ENCODE data around the gene CEACAM3.

Gene CEACAM3

GRCh38 chr19:41799444-41800000, 3.1 kb downstream of the CEACAM3 start:
- DNase-seq (ENCODE audit: low read depth in 1 of 2, low spot score in 1 of 2) = peak in 1 of 2 experiments; percentile 67
- no peak for TF ChIP-seq JUND (IDR thresholded peaks at IDR 0.05; ENCODE audit: low read depth)
- in situ Hi-C loops (cut with HindIII; ENCODE audit: low pct_unique_long_range_greater_than_20kb, low sequenced_read_pairs) = no loop called here

- no peak for TF ChIP-seq JUND (IDR thresholded peaks at IDR 0.05; ENCODE audit: low read depth)
- in situ Hi-C loops (cut with HindIII; ENCODE audit: low pct_unique_long_range_greater_than_20kb, low sequenced_read_pairs) = no loop called here
- no peak for DNase-seq (ENCODE audit: low read depth in 1 of 2, low spot score in 1 of 2)
Measured at GRCh38 chr19:41801031-41801430, 4.6 kb downstream of the CEACAM3 start.

- no peak for TF ChIP-seq JUND (IDR thresholded peaks at IDR 0.05; ENCODE audit: low read depth)
- in situ Hi-C loops (cut with HindIII; ENCODE audit: low pct_unique_long_range_greater_than_20kb, low sequenced_read_pairs) = no loop called here
- DNase-seq (ENCODE audit: low read depth in 1 of 2, low spot score in 1 of 2) = no peak
Measured at GRCh38 chr19:41801792-41802211, 5.4 kb downstream of the CEACAM3 start.

- DNase-seq (ENCODE audit: low read depth in 1 of 2, low spot score in 1 of 2) = no peak
- in situ Hi-C loops (cut with HindIII; ENCODE audit: low pct_unique_long_range_greater_than_20kb, low sequenced_read_pairs) = no loop called here
- TF ChIP-seq JUND (IDR thresholded peaks at IDR 0.05; ENCODE audit: low read depth) = no peak
Measured at GRCh38 chr19:41802770-41803169, 6.4 kb downstream of the CEACAM3 start.

GRCh38 chr19:41804336-41804735, 7.9 kb downstream of the CEACAM3 start:
- no peak for DNase-seq (ENCODE audit: low read depth in 1 of 2, low spot score in 1 of 2)
- in situ Hi-C loops (cut with HindIII; ENCODE audit: low pct_unique_long_range_greater_than_20kb, low sequenced_read_pairs) = no loop called here
- no peak for TF ChIP-seq JUND (IDR thresholded peaks at IDR 0.05; ENCODE audit: low read depth)

GRCh38 chr19:41807176-41807575, 10.8 kb downstream of the CEACAM3 start:
- in situ Hi-C loops (cut with HindIII; ENCODE audit: low pct_unique_long_range_greater_than_20kb, low sequenced_read_pairs) = no loop called here
- TF ChIP-seq JUND (IDR thresholded peaks at IDR 0.05; ENCODE audit: low read depth) = no peak
- DNase-seq (ENCODE audit: low read depth in 1 of 2, low spot score in 1 of 2) = no peak

GRCh38 chr19:41808663-41809566, 12.5 kb downstream of the CEACAM3 start:
- no peak for TF ChIP-seq JUND (IDR thresholded peaks at IDR 0.05; ENCODE audit: low read depth)
- in situ Hi-C loops (cut with HindIII; ENCODE audit: low pct_unique_long_range_greater_than_20kb, low sequenced_read_pairs) = no loop called here
- no peak for DNase-seq (ENCODE audit: low read depth in 1 of 2, low spot score in 1 of 2)

- no peak for DNase-seq (ENCODE audit: low read depth in 1 of 2, low spot score in 1 of 2)
- no peak for TF ChIP-seq JUND (IDR thresholded peaks at IDR 0.05; ENCODE audit: low read depth)
- in situ Hi-C loops (cut with HindIII; ENCODE audit: low pct_unique_long_range_greater_than_20kb, low sequenced_read_pairs) = no loop called here
Measured at GRCh38 chr19:41810301-41810700, 13.9 kb downstream of the CEACAM3 start.

GRCh38 chr19:41811036-41811435, 14.6 kb downstream of the CEACAM3 start:
- no peak for DNase-seq (ENCODE audit: low read depth in 1 of 2, low spot score in 1 of 2)
- no peak for TF ChIP-seq JUND (IDR thresholded peaks at IDR 0.05; ENCODE audit: low read depth)
- in situ Hi-C loops (cut with HindIII; ENCODE audit: low pct_unique_long_range_greater_than_20kb, low sequenced_read_pairs) = no loop called here

- in situ Hi-C loops (cut with HindIII; ENCODE audit: low pct_unique_long_range_greater_than_20kb, low sequenced_read_pairs) = no loop called here
- no peak for DNase-seq (ENCODE audit: low read depth in 1 of 2, low spot score in 1 of 2)
- no peak for TF ChIP-seq JUND (IDR thresholded peaks at IDR 0.05; ENCODE audit: low read depth)
Measured at GRCh38 chr19:41811981-41812380, 15.6 kb downstream of the CEACAM3 start.

GRCh38 chr19:41813911-41814310, 17.5 kb downstream of the CEACAM3 start:
- in situ Hi-C loops (cut with HindIII; ENCODE audit: low pct_unique_long_range_greater_than_20kb, low sequenced_read_pairs) = no loop called here
- no peak for DNase-seq (ENCODE audit: low read depth in 1 of 2, low spot score in 1 of 2)
- TF ChIP-seq JUND (IDR thresholded peaks at IDR 0.05; ENCODE audit: low read depth) = no peak

- no peak for DNase-seq (ENCODE audit: low read depth in 1 of 2, low spot score in 1 of 2)
- in situ Hi-C loops (cut with HindIII; ENCODE audit: low pct_unique_long_range_greater_than_20kb, low sequenced_read_pairs) = no loop called here
- TF ChIP-seq JUND (IDR thresholded peaks at IDR 0.05; ENCODE audit: low read depth) = no peak
Measured at GRCh38 chr19:41815301-41815700, 18.9 kb downstream of the CEACAM3 start.

- TF ChIP-seq JUND (IDR thresholded peaks at IDR 0.05; ENCODE audit: low read depth) = no peak
- DNase-seq (ENCODE audit: low read depth in 1 of 2, low spot score in 1 of 2) = no peak
- in situ Hi-C loops (cut with HindIII; ENCODE audit: low pct_unique_long_range_greater_than_20kb, low sequenced_read_pairs) = no loop called here
Measured at GRCh38 chr19:41816761-41817160, 20.4 kb downstream of the CEACAM3 start.

All from T47D (cell line).